ENCODE measurements around the gene GAS2L3. TPM values are rescaled to one million over a fixed set of nuclear protein-coding genes. Genes with fewer than 3 reads are reported as not detected.

Gene GAS2L3
- total RNA-seq, 1 donor from 2014 or later: 10.4 TPM

DNA sequence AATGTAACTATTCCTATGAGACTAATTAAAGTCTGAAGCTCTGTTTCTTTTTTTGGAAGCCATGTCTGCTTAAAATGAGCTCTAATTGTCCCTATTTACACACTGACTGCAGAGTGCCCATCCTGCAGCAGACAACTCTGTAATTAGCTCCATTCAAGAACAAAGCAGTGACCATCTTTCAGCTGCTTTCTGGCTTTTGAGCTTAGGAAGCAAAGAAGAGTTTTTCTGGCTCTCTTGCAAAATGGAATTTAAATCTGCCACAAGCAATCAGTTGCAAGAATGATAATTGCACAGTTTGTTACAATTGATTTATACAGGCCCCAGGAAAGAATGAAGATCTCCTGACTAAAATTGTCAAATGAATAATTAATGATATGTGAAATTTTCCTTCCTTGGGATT, 83.4 kb downstream of the GAS2L3 start:
- no peak for DNase-seq (ENCODE audit: low read depth)

- peak; percentile 9 for DNase-seq (ENCODE audit: low read depth)
These were observed 87.9 kb downstream of the GAS2L3 start for GRCh38 chr12:100661300-100661951.

- DNase-seq (ENCODE audit: low read depth): no peak
These were observed 93.1 kb downstream of the GAS2L3 start for GRCh38 chr12:100666588-100666987.

- DNase-seq (ENCODE audit: low read depth): peak; percentile 82
These were observed 95.6 kb downstream of the GAS2L3 start for GRCh38 chr12:100668945-100669536.

DNA sequence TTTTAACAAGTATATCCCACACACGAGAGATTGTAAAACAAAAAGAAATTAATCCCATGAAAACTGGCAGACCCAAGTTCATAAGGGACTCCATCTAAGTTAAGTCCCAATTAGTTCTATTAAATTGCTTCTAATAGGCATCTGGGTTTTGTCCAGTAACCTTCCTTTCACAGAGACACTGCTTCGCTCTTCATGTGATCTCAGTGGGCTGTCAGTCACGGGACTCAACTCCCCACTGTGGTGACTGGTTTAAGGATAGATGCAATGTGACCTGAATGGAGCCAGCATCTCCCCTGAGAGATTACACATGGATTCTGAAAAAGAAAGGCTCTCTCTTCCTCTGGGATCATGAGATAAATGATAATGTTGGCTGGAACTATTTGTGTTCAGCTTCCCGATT, 96.4 kb downstream of the GAS2L3 start:
- no peak for DNase-seq (ENCODE audit: low read depth)

- peak; percentile 62 for DNase-seq (ENCODE audit: low read depth)
These were observed 98.1 kb downstream of the GAS2L3 start for GRCh38 chr12:100671396-100672074.

DNA sequence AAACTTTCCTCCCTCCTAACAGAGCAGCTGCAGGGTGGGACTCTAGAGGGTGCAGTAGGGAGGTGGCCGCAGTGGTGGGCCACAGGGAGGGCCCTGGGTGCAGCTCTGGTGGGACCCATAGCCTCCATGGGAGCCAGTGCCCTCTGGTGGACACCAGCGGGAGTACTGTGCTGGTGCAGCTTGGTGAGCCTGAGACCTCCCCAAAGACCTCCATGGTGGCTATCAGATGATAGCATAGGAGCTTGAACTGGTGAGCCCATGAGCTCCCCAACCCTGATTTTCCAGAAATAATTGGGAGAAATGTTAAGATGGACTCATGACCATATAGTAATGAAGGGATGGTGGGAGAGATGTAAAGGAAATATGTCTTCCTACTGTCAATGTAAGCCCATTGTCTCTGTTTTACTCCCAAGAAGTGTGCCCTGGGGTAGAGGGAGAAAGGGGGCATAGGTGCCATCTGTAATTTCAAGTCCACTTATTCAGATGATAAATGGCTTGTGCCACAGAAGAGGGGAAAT, 98.7 kb downstream of the GAS2L3 start:
- peak; percentile 16 for DNase-seq (ENCODE audit: low read depth)

DNA sequence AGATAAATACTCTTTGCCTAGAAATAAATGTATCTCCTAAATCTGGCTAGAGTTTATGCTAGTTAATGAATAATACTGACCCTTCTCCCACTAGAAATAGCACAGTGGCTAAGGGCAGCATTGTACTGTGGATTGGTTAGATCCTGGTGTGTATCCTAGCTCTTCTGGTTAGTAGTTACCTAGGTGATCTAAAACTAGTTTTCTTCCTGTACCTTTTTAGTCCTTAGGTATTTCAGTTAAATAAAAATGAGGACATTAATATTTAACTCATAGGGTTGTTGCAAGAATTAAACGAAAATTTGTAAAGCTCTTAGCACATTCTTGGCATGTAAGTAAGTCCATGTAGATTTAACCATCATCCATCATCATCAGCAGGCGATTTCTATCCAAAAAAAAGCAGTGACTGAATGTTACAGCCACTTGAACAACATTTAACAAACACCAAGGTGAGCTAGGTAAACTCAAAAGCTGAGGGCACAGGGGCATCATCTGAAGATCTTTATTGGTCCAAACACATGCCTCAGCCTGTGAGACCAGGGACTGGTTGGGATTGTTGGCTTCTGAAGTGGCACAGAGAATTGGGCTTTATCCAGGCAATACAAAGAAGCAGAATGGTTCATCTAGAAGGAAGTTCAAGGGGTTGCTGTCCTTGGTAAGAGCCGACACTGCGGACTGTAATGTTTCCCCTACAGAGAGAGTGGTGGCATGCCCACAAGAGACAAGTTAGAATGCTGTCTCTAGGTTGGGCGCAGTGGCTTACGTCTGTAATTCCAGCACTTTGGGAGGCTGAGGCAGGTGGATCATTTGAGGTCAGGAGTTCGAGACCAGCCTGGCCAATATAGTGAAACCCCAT, 100.8 kb downstream of the GAS2L3 start:
- DNase-seq (ENCODE audit: low read depth): no peak

Other genes starting within 250 kb of the GAS2L3 start
- gene SLC17A8, start 216.6 kb upstream of the GAS2L3 start, total RNA-seq: 0.05 TPM in 1 of 2 replicates, not detected in the other
- not detected in 2 replicates for gene NR1H4, start 99.8 kb upstream of the GAS2L3 start, total RNA-seq
- gene ANO4, start 221.1 kb downstream of the GAS2L3 start, total RNA-seq: 0.99 and 1.3 TPM in 2 replicates